ENCODE data around the gene CFAP99. TPM values are rescaled to one million over a fixed set of nuclear protein-coding genes. Genes with fewer than 3 reads are reported as not detected.
A peak's percentile ranks its signal among the peaks of the same experiment; 100 is the strongest.

CFAP99 gene
- total and polyA plus RNA-seq, 9 of the 15 experiments (the other 6 are each of a cell fraction or from before 2014, with no cell fraction given): 0.07 to 0.18 (median 0.09) TPM; not detected in 6

DNA sequence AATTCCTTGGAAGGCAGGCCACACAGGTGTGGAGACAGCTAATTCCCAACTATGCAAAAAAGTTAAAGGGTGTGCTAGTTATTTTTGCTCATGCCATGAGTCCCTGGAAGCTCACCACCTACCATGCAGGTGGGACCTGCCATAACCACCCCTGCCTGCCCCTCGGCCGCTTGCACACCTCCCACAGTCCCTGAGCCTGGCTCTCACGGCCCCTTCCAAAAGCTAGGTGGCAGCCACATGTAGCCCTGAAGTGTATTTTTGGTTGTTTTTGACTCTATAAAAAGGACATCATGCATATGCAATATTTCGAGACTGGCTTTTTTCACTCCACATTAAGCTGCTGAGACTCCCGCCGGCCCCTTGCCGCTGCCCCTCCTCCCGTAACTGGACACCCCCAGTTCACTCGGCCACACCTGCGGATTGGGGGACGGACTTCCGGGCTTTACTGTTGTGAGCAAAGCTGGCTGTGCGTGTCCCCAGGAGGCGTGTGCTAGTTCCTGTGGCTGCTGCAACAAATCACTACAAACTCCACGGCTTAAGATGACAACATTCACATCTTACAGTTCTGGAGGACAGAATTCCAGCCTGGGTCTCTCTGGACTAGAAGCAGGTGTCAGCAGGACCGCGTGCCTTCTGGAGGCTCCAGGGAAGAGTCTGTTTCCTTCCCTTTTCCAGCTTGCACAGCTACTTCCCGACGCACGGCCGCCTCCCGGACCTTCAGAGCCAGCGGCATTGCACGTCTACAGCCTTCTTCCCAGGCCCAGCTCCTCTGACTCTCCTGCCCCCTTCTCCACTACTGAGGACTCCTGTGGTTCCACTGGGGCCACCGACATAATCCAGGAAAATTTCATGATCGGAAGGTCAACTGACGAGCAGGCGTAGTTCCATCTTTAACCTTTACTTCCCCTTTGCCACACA, 25.1 kb upstream of the CFAP99 start (continued):
- TF ChIP-seq JUND (IDR thresholded peaks at IDR 0.05; ENCODE audit: borderline replicate concordance, low read depth, low read length) (peak; percentile 21; the same call in 1 of the 2 replicates), JUND (tag; IDR thresholded peaks at IDR 0.05; ENCODE audit: borderline replicate concordance, low read depth, low read length) (no peak; the same call in 2 of the 3 replicates), SMAD3 (CRISPR knock-in tag; conservative IDR thresholded peaks at IDR 0.05) (no peak), SIX5 (IDR thresholded peaks at IDR 0.05; ENCODE audit: borderline replicate concordance in 1 of 2, insufficient read depth in 1 of 2, low read depth in 1 of 2, low read length in 2 of 2) (no peak), SRF (CRISPR knock-in tag; IDR thresholded peaks at IDR 0.05) (no peak), PURB (CRISPR knock-in tag; IDR thresholded peaks at IDR 0.05; ENCODE audit: low read depth) (no peak), ZNF146 (CRISPR knock-in tag; IDR thresholded peaks at IDR 0.05; ENCODE audit: unreplicated experiment) (no peak), PRMT5 (CRISPR knock-in tag; IDR thresholded peaks at IDR 0.05) (no peak), SPI1 (IDR thresholded peaks at IDR 0.05; ENCODE audit: borderline replicate concordance, low read depth, low read length) (no peak), ZNF57 (CRISPR knock-in tag; IDR thresholded peaks at IDR 0.05) (no peak), POLR2A (conservative IDR thresholded peaks at IDR 0.05) (no peak), HDAC1 (IDR thresholded peaks at IDR 0.05) (peak in 1 of 2 experiments; percentile 39; a peak in 1 of 4 replicates)
- TF ChIP-seq, protein P1, sequence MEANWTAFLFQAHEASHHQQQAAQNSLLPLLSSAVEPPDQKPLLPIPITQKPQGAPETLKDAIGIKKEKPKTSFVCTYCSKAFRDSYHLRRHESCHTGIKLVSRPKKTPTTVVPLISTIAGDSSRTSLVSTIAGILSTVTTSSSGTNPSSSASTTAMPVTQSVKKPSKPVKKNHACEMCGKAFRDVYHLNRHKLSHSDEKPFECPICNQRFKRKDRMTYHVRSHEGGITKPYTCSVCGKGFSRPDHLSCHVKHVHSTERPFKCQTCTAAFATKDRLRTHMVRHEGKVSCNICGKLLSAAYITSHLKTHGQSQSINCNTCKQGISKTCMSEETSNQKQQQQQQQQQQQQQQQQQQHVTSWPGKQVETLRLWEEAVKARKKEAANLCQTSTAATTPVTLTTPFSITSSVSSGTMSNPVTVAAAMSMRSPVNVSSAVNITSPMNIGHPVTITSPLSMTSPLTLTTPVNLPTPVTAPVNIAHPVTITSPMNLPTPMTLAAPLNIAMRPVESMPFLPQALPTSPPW (CRISPR knock-in tag; IDR thresholded peaks at IDR 0.05): peak; percentile 17; the same call in 1 of the 2 replicates
- TF ChIP-seq, protein P2, sequence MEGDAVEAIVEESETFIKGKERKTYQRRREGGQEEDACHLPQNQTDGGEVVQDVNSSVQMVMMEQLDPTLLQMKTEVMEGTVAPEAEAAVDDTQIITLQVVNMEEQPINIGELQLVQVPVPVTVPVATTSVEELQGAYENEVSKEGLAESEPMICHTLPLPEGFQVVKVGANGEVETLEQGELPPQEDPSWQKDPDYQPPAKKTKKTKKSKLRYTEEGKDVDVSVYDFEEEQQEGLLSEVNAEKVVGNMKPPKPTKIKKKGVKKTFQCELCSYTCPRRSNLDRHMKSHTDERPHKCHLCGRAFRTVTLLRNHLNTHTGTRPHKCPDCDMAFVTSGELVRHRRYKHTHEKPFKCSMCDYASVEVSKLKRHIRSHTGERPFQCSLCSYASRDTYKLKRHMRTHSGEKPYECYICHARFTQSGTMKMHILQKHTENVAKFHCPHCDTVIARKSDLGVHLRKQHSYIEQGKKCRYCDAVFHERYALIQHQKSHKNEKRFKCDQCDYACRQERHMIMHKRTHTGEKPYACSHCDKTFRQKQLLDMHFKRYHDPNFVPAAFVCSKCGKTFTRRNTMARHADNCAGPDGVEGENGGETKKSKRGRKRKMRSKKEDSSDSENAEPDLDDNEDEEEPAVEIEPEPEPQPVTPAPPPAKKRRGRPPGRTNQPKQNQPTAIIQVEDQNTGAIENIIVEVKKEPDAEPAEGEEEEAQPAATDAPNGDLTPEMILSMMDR (IDR thresholded peaks at IDR 0.05 in 2 of 3, conservative IDR thresholded peaks at IDR 0.05 in 1 of 3; ENCODE audit: insufficient read depth in 2 of 3, low read depth in 1 of 3, low read length in 3 of 3): no peak; a peak in 1 of 6 replicates
- TF ChIP-seq, protein P3, sequence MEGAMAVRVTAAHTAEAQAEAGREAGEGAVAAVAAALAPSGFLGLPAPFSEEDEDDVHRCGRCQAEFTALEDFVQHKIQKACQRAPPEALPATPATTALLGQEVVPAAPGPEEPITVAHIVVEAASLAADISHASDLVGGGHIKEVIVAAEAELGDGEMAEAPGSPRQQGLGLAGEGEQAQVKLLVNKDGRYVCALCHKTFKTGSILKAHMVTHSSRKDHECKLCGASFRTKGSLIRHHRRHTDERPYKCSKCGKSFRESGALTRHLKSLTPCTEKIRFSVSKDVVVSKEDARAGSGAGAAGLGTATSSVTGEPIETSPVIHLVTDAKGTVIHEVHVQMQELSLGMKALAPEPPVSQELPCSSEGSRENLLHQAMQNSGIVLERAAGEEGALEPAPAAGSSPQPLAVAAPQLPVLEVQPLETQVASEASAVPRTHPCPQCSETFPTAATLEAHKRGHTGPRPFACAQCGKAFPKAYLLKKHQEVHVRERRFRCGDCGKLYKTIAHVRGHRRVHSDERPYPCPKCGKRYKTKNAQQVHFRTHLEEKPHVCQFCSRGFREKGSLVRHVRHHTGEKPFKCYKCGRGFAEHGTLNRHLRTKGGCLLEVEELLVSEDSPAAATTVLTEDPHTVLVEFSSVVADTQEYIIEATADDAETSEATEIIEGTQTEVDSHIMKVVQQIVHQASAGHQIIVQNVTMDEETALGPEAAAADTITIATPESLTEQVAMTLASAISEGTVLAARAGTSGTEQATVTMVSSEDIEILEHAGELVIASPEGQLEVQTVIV (CRISPR knock-in tag; IDR thresholded peaks at IDR 0.05; ENCODE audit: borderline replicate concordance): no peak
- TF ChIP-seq, protein P4, sequence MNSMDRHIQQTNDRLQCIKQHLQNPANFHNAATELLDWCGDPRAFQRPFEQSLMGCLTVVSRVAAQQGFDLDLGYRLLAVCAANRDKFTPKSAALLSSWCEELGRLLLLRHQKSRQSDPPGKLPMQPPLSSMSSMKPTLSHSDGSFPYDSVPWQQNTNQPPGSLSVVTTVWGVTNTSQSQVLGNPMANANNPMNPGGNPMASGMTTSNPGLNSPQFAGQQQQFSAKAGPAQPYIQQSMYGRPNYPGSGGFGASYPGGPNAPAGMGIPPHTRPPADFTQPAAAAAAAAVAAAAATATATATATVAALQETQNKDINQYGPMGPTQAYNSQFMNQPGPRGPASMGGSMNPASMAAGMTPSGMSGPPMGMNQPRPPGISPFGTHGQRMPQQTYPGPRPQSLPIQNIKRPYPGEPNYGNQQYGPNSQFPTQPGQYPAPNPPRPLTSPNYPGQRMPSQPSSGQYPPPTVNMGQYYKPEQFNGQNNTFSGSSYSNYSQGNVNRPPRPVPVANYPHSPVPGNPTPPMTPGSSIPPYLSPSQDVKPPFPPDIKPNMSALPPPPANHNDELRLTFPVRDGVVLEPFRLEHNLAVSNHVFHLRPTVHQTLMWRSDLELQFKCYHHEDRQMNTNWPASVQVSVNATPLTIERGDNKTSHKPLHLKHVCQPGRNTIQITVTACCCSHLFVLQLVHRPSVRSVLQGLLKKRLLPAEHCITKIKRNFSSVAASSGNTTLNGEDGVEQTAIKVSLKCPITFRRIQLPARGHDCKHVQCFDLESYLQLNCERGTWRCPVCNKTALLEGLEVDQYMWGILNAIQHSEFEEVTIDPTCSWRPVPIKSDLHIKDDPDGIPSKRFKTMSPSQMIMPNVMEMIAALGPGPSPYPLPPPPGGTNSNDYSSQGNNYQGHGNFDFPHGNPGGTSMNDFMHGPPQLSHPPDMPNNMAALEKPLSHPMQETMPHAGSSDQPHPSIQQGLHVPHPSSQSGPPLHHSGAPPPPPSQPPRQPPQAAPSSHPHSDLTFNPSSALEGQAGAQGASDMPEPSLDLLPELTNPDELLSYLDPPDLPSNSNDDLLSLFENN (IDR thresholded peaks at IDR 0.05; ENCODE audit: low read depth in 2 of 2, low read length in 2 of 2): no peak

Data from K562 (cell line).